Trophoblast cell (in vitro differentiated cells and primary cell): ENCODE data around the gene CA11.
"Not testable (repeated sequence)": the region's sequence is repeated elsewhere in the genome, so short reads cannot be mapped to it uniquely, and the experiment has no call there.

ENCODE experiments used
- DNase-seq, 2 donors: peaks; one replicate each; pipeline ENCODE4 v3.0.0-alpha.2; 2016
- H2AFZ ChIP-seq: 2 replicates; pipeline ENCODE4 v1.6.1; 2013; ENCODE audit warnings: low read length, moderate library complexity, mild to moderate bottlenecking; ENCODE audit not compliant: insufficient read depth, poor library complexity
- H2AK5ac ChIP-seq: 2 replicates; pipeline ENCODE4 v1.6.1; 2013; ENCODE audit warnings: mild to moderate bottlenecking, low read length
- H2BK120ac ChIP-seq: 2 replicates; pipeline ENCODE4 v1.6.1; 2013; ENCODE audit warnings: low read length, mild to moderate bottlenecking, moderate library complexity; ENCODE audit not compliant: insufficient read depth, poor library complexity
- H2BK12ac ChIP-seq: 2 replicates; pipeline ENCODE4 v1.6.1; 2013; ENCODE audit warnings: mild to moderate bottlenecking, low read length, moderate library complexity
- H2BK5ac ChIP-seq: 2 replicates; pipeline ENCODE4 v1.6.1; 2013; ENCODE audit warnings: low read length, low read depth, moderate library complexity, mild to moderate bottlenecking; ENCODE audit not compliant: poor library complexity
- H3K14ac ChIP-seq: 2 replicates; pipeline ENCODE4 v1.6.1; 2013; ENCODE audit warnings: mild to moderate bottlenecking, low read length
- H3K18ac ChIP-seq: 2 replicates; pipeline ENCODE4 v1.6.1; 2013; ENCODE audit warnings: mild to moderate bottlenecking, low read length
- H3K23ac ChIP-seq: 2 replicates; pipeline ENCODE4 v1.6.1; 2013; ENCODE audit warnings: low read length
- H3K27ac ChIP-seq: 2 replicates; pipeline ENCODE4 v1.5.1; 2013; ENCODE audit warnings: low read depth, mild to moderate bottlenecking, inconsistent platforms, low read length, moderate library complexity
- H3K27me3 ChIP-seq: 2 replicates; pipeline ENCODE4 v1.6.1; 2013; ENCODE audit warnings: inconsistent platforms, mild to moderate bottlenecking, low read length, moderate library complexity; ENCODE audit not compliant: insufficient read depth
- H3K36me3 ChIP-seq, 2 experiments: 1 replicate in 1 of 2; 2 replicates in 1 of 2; pipeline ENCODE4 v1.6.1; 2013; ENCODE audit warnings: low read length in 2 of 2, mild to moderate bottlenecking in 2 of 2, moderate library complexity in 1 of 2; ENCODE audit not compliant: insufficient read depth in 2 of 2, control insufficient read depth in 1 of 2
- H3K4ac ChIP-seq: 2 replicates; pipeline ENCODE4 v1.6.1; 2013; ENCODE audit warnings: low read depth, mild to moderate bottlenecking, low read length, moderate library complexity
- H3K4me1 ChIP-seq, 2 experiments: 1 replicate in 1 of 2; 2 replicates in 1 of 2; pipeline ENCODE4 v1.6.1; 2013; ENCODE audit warnings: low read length in 2 of 2, mild to moderate bottlenecking in 2 of 2, moderate library complexity in 1 of 2; ENCODE audit not compliant: insufficient read depth in 2 of 2, control insufficient read depth in 1 of 2
- H3K4me2 ChIP-seq: 2 replicates; pipeline ENCODE4 v1.6.1; 2013; ENCODE audit warnings: inconsistent platforms, mild to moderate bottlenecking, low read length, moderate library complexity
- H3K4me3 ChIP-seq: 2 replicates; pipeline ENCODE4 v1.5.1; 2013; ENCODE audit warnings: mild to moderate bottlenecking, low read depth, low read length, inconsistent platforms
- H3K79me1 ChIP-seq: one replicate; pipeline ENCODE4 v1.6.1; 2013; ENCODE audit warnings: low read length
- H3K79me2 ChIP-seq: 2 replicates; pipeline ENCODE4 v1.6.1; 2013; ENCODE audit warnings: low read length, mild to moderate bottlenecking; ENCODE audit not compliant: control insufficient read depth, insufficient read depth, poor library complexity
- H3K9ac ChIP-seq: 2 replicates; pipeline ENCODE4 v1.6.1; 2013; ENCODE audit warnings: mild to moderate bottlenecking, low read length
- H3K9me3 ChIP-seq: 2 replicates; pipeline ENCODE4 v1.6.1; 2013; ENCODE audit warnings: low read depth, mild to moderate bottlenecking, control low read depth, inconsistent platforms, low read length; ENCODE audit not compliant: insufficient read depth
- H4K12ac ChIP-seq: 2 replicates; pipeline ENCODE4 v1.6.1; 2013; ENCODE audit warnings: low read depth, mild to moderate bottlenecking, low read length, moderate library complexity
- H4K8ac ChIP-seq: 2 replicates; pipeline ENCODE4 v1.6.1; 2013; ENCODE audit warnings: low read depth, mild to moderate bottlenecking, low read length, moderate library complexity
- H4K91ac ChIP-seq: one replicate; pipeline ENCODE4 v1.6.1; 2013; ENCODE audit warnings: low read depth, mild to moderate bottlenecking, low read length, moderate library complexity
- whole genome bisulfite sequencing: extraction: QIAGEN DNeasy Blood & Tissue Kit; methylation state at CpG from one replicate; pipeline ENCODE4 v1.1.7; 2013; ENCODE audit warnings: missing lambda C conversion rate; ENCODE audit not compliant: insufficient read length, insufficient coverage; ENCODE audit errors: extremely low coverage; 5-methylcytosine and 5-hydroxymethylcytosine counted together

CA11 gene

DNA sequence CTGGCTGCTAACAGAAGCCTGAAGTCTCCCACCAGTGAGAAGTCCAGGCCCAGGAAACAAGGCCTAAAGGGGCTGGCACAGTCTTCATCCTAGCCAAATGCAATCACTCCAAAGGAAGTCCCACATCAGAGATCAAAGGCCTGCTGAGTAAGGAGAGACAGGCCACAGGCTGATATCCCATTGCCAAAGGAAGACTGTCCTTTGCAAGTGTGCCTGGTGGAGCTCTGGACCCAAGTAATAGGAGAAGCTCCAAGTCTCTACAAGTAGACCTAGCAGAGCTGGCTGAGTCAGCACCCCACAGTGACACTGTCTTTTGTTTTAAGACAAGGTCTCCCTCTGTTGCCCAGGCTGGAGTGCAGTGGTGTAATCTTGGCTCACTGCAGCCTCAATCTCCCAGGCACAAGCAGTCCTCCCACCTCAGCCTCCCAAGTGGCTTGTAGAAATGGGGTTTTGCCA, 13.3 kb downstream of the CA11 start:
- peaks cover 15% of the 10 kb centered on the region for H3K27me3 ChIP-seq
- H3K4me3 ChIP-seq = no peak overlapping the region
- H2BK5ac ChIP-seq = no peak overlapping the region
- no peak overlapping the region for H3K18ac ChIP-seq
- no peak for DNase-seq
- H3K79me1 ChIP-seq = peaks cover 4% of the 10 kb centered on the region
- H2AFZ ChIP-seq = no peak overlapping the region
- no peak overlapping the region for H4K12ac ChIP-seq
- no peak overlapping the region for H2BK120ac ChIP-seq
- no peak overlapping the region for H3K9ac ChIP-seq
- H3K36me3 ChIP-seq = no peaks in the 10 kb centered on the region
- no peak overlapping the region for H3K4me2 ChIP-seq
- H4K8ac ChIP-seq = no peak overlapping the region
- no peak overlapping the region for H2BK12ac ChIP-seq
- H3K14ac ChIP-seq = no peak overlapping the region
- H3K4me1 ChIP-seq = peaks cover 25 to 44% of the 10 kb centered on the region in 2 experiments
- H3K27ac ChIP-seq = no peak overlapping the region
- H3K4ac ChIP-seq = no peak overlapping the region
- H3K23ac ChIP-seq = no peak overlapping the region
- H4K91ac ChIP-seq = no peak overlapping the region
- peaks cover 3% of the 10 kb centered on the region for H3K9me3 ChIP-seq
- no peak overlapping the region for H2AK5ac ChIP-seq
- no peaks in the 10 kb centered on the region for H3K79me2 ChIP-seq

- not testable (repeated sequence) for H3K18ac ChIP-seq, H3K27ac ChIP-seq, H3K14ac ChIP-seq, H2BK120ac ChIP-seq, H3K36me3 ChIP-seq, H3K79me1 ChIP-seq, H3K9ac ChIP-seq, H2BK12ac ChIP-seq, H2AFZ ChIP-seq, DNase-seq, H3K9me3 ChIP-seq, H3K4me3 ChIP-seq, H3K4me2 ChIP-seq, H4K12ac ChIP-seq, H2BK5ac ChIP-seq, H4K91ac ChIP-seq, H3K23ac ChIP-seq, H2AK5ac ChIP-seq, H4K8ac ChIP-seq, H3K79me2 ChIP-seq, H3K4ac ChIP-seq
- Histone ChIP-seq H3K27me3 (peaks cover 15% of the 10 kb centered on the region), H3K4me1 (peaks cover 25 to 41% of the 10 kb centered on the region in 2 experiments)
- WGBS = no CpG with 5 or more reads among the region's 11 CpGs
Observed at GRCh38 chr19:48632286-48632685, 13.7 kb downstream of the CA11 start.

GRCh38 chr19:48631225-48631624, 14.8 kb downstream of the CA11 start:
- Histone ChIP-seq H3K4me3 (no peak overlapping the region), H3K79me2 (no peaks in the 10 kb centered on the region), H2BK5ac (no peak overlapping the region), H4K8ac (no peak overlapping the region), H4K12ac (no peak overlapping the region), H3K27ac (no peak overlapping the region), H3K23ac (no peak overlapping the region), H3K36me3 (peaks cover 2 to 3% of the 10 kb centered on the region in 2 experiments), H3K18ac (no peak overlapping the region), H3K14ac (no peak overlapping the region), H3K27me3 (peaks cover 6% of the 10 kb centered on the region), H3K4me1 (peaks cover 18 to 37% of the 10 kb centered on the region in 2 experiments), H2AK5ac (no peak overlapping the region), H3K4me2 (peak overlapping the region; percentile 63), H3K9ac (no peak overlapping the region), H2AFZ (no peak overlapping the region), H4K91ac (no peak overlapping the region), H3K9me3 (peaks cover 3% of the 10 kb centered on the region), H2BK12ac (no peak overlapping the region), H2BK120ac (no peak overlapping the region), H3K4ac (no peak overlapping the region), H3K79me1 (peaks cover 4% of the 10 kb centered on the region)
- no CpG with 5 or more reads among the region's 3 CpGs for WGBS
- DNase-seq = no peak

DNA sequence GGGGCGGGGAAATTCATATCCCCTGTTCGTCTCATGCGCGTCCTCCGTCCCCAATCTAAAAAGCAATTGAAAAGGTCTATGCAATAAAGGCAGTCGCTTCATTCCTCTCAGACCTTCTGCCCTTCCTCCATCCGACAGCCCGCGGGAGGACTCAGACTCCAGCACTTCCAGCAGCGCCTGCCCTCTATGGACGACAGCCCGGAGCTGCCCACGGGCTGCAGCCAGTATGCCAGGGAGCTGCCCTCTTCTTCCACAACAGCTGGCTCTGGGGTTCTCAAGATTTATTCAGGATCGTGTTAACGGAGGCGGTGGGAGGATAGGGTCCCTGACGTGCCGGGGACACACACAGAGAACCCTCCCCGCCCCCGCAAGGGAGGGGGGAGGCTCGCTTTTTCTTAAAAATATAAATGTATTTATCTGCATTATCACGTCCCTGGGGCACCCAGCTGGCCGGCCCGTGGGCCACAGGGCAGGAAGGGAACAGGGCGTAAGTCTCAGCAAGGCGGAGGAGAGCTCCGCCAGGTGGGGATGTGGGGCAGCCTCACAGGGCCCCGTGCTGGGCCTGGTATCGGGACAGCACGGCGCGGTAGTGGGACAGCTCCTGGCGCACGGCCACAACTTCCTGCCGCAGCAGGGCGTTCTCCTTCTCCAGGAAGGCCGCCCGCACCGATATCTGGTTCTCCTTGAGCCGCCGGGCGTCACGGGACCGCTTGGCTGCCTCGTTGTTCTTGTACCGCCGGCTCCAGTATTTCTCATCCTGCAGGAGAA, 15.5 kb downstream of the CA11 start:
- no peak overlapping the region for H2BK12ac ChIP-seq
- peaks cover 3% of the 10 kb centered on the region for H3K9me3 ChIP-seq
- H3K23ac ChIP-seq = no peak overlapping the region
- no peak overlapping the region for H2BK120ac ChIP-seq
- no peak overlapping the region for H3K27ac ChIP-seq
- no peak overlapping the region for H3K18ac ChIP-seq
- H3K14ac ChIP-seq = no peak overlapping the region
- H2AK5ac ChIP-seq = no peak overlapping the region
- H3K79me1 ChIP-seq = peaks cover 4% of the 10 kb centered on the region
- H3K4ac ChIP-seq = no peak overlapping the region
- no peak overlapping the region for H2BK5ac ChIP-seq
- peak overlapping the region; percentile 63 for H3K4me2 ChIP-seq
- H2AFZ ChIP-seq = peak overlapping the region; percentile 8
- no peak overlapping the region for H3K9ac ChIP-seq
- no peak overlapping the region for H3K4me3 ChIP-seq
- no peaks in the 10 kb centered on the region for H3K79me2 ChIP-seq
- H4K8ac ChIP-seq = peak overlapping the region; percentile 16
- DNase-seq = peak; percentile 29 to 58
- no peak overlapping the region for H4K91ac ChIP-seq
- peaks cover under 1% of the 10 kb centered on the region for H3K27me3 ChIP-seq
- H4K12ac ChIP-seq = no peak overlapping the region
- peaks cover 13 to 36% of the 10 kb centered on the region in 2 experiments for H3K4me1 ChIP-seq
- no CpG with 5 or more reads among the region's 47 CpGs for WGBS
- peaks cover 2 to 3% of the 10 kb centered on the region in 2 experiments for H3K36me3 ChIP-seq
